Sigmoid colon (tissue), 4 donors: ENCODE data around the gene IFT20.

Experiments
- CTCF ChIP-seq, 4 experiments: fragments of 450-650 bp in 3 of 4; fragments of 200-600 bp in 1 of 4; IDR thresholded peaks; one replicate each; pipeline ENCODE4 v1.5.1; 2016 to 2019; ENCODE audit warnings: antibody characterized with exemption in 4 of 4, mild to moderate bottlenecking in 3 of 4, moderate library complexity in 2 of 4
- EP300 ChIP-seq, 4 donors: sonication (generic); formaldehyde crosslinking; IDR thresholded peaks; one replicate each; pipeline ENCODE4 v1.6.1; 2017; ENCODE audit warnings: antibody characterized with exemption in 4 of 4
- POLR2A ChIP-seq, 2 donors: fragments of 450-650 bp; IDR thresholded peaks; one replicate each; pipeline ENCODE4 v1.6.1; 2016; ENCODE audit warnings: antibody characterized with exemption in 2 of 2, mild to moderate bottlenecking in 2 of 2, moderate library complexity in 2 of 2
- POLR2AphosphoS5 ChIP-seq, 4 donors: sonication (generic); formaldehyde crosslinking; IDR thresholded peaks; one replicate each; pipeline ENCODE4 v1.6.1; 2017; ENCODE audit warnings: antibody characterized with exemption in 4 of 4

- TF ChIP-seq POLR2A (IDR thresholded peaks at IDR 0.05) (no peak), POLR2AphosphoS5 (IDR thresholded peaks at IDR 0.05) (no peak), CTCF (IDR thresholded peaks at IDR 0.05) (no peak), EP300 (IDR thresholded peaks at IDR 0.05) (no peak)
Measured at GRCh38 chr17:28367641-28368305, 32.5 kb upstream of the IFT20 start.
